GM21619 (cell line): ENCODE measurements around the gene ARID3C.
A peak's percentile ranks its signal among the peaks of the same experiment; 100 is the strongest.
"Not testable (repeated sequence)": the region's sequence is repeated elsewhere in the genome, so short reads cannot be mapped to it uniquely, and the experiment has no call there.

Experiments used
- ATAC-seq: cut with Tn5 transposase; IDR thresholded peaks from one replicate; pipeline ENCODE4 v1.9.1; 2021; ENCODE audit not compliant: unreplicated experiment

Gene ARID3C

GRCh38 chr9:34653151-34654072, 24.5 kb upstream of the ARID3C start:
- no peak for ATAC-seq

GRCh38 chr9:34652602-34653000, 23.7 kb upstream of the ARID3C start:
- ATAC-seq = no peak

- ATAC-seq = no peak
Measured at GRCh38 chr9:34651876-34652601, 23.2 kb upstream of the ARID3C start, which contains the start of gene IL11RA. Gene IL11RA (plus strand): TSS chr9:34652185. CDS start chr9:34655218, 3,033 bp downstream.

GRCh38 chr9:34651321-34651720, 22.5 kb upstream of the ARID3C start:
- no peak for ATAC-seq

- ATAC-seq = no peak
Measured at GRCh38 chr9:34650816-34651215, 21.9 kb upstream of the ARID3C start.

- ATAC-seq = no peak
Measured at GRCh38 chr9:34648673-34649072, 19.8 kb upstream of the ARID3C start.

GRCh38 chr9:34647651-34648050, 18.8 kb upstream of the ARID3C start:
- no peak for ATAC-seq

GRCh38 chr9:34647084-34647403, 18.2 kb upstream of the ARID3C start:
- ATAC-seq = no peak

GRCh38 chr9:34646211-34647083, 17.6 kb upstream of the ARID3C start, which contains the start of gene GALT:
Gene GALT (plus strand): TSS chr9:34646675. CDS start chr9:34646705, 30 bp downstream.
- peak; percentile 79 for ATAC-seq

GRCh38 chr9:34644766-34645314, 16.0 kb upstream of the ARID3C start:
- no peak for ATAC-seq

GRCh38 chr9:34642679-34643078, 13.8 kb upstream of the ARID3C start:
- no peak for ATAC-seq

- ATAC-seq = not testable (repeated sequence)
Measured at GRCh38 chr9:34639322-34639721, 10.5 kb upstream of the ARID3C start.

GRCh38 chr9:34638138-34638445, 9.2 kb upstream of the ARID3C start:
- ATAC-seq = no peak

GRCh38 chr9:34637356-34638137, 8.7 kb upstream of the ARID3C start, which contains the start of gene SIGMAR1:
Gene SIGMAR1 (minus strand): TSS chr9:34637787. CDS start chr9:34637697, 90 bp downstream.
- ATAC-seq = peak; percentile 90

- ATAC-seq = no peak
Measured at GRCh38 chr9:34636791-34637355, 8.0 kb upstream of the ARID3C start.

- ATAC-seq = no peak
Measured at GRCh38 chr9:34635556-34635955, 6.7 kb upstream of the ARID3C start.

GRCh38 chr9:34634551-34635248, 5.8 kb upstream of the ARID3C start:
- no peak for ATAC-seq

GRCh38 chr9:34633851-34634550, 5.1 kb upstream of the ARID3C start:
- no peak for ATAC-seq
